Sciatic nerve (tissue), 2 donors: ENCODE data around the gene PWP2. TPM values are rescaled to one million over a fixed set of nuclear protein-coding genes. Genes with fewer than 3 reads are reported as not detected.
"Not testable (repeated sequence)": the region's sequence is repeated elsewhere in the genome, so short reads cannot be mapped to it uniquely, and the experiment has no call there.

Experiments
- ATAC-seq: fragments of 200-7000 bp; cut with Tn5 transposase; one replicate; pipeline ENCODE4 v1.9.1; 2020; ENCODE audit warnings: mild to moderate bottlenecking, moderate library complexity
- DNase-seq: peaks from one replicate; pipeline ENCODE4 v3.0.0-alpha.2; 2020; ENCODE audit warnings: low spot score
- intact Hi-C: fragments of 100-400 bp; cut with DNase I; formaldehyde crosslinking; loops from one replicate; pipeline ENCODE4 v1.14.2; 2022
- total RNA-seq: library from RNA; stranded (reverse); fragmentation: NEBNext Ultra II Directional; extraction: Animal tissue kit (Norgen Biotek cat#: 25700); gene quantifications from one replicate; pipeline ENCODE4 v1.2.1, GENCODE V29; 2021
- donor health status: DM: no; HTN: no; CAD: no.
- donor health status: DM: no; HTN: no; CAD: no.

PWP2 gene
- total RNA-seq, 1 donor from 2014 or later: 6.4 TPM

GRCh38 chr21:44155231-44155993, 48.2 kb downstream of the PWP2 start:
- ATAC-seq, intact Hi-C loops, DNase-seq: not testable (repeated sequence)

GRCh38 chr21:44155994-44156380, 48.8 kb downstream of the PWP2 start:
- intact Hi-C loops, ATAC-seq, DNase-seq: not testable (repeated sequence)

- DNase-seq, ATAC-seq, intact Hi-C loops: not testable (repeated sequence)
Observed at GRCh38 chr21:44157439-44158081, 50.4 kb downstream of the PWP2 start.

GRCh38 chr21:44158082-44158468, 50.9 kb downstream of the PWP2 start:
- DNase-seq, intact Hi-C loops, ATAC-seq: not testable (repeated sequence)

- DNase-seq, intact Hi-C loops: not testable (repeated sequence)
- peak; percentile 44 for ATAC-seq
Observed at GRCh38 chr21:44159349-44160297, 52.4 kb downstream of the PWP2 start.

GRCh38 chr21:44160298-44160672, 53.1 kb downstream of the PWP2 start:
- DNase-seq, intact Hi-C loops: not testable (repeated sequence)
- peak; percentile 56 for ATAC-seq

GRCh38 chr21:44160821-44161220, 53.6 kb downstream of the PWP2 start:
- intact Hi-C loops, DNase-seq: not testable (repeated sequence)
- ATAC-seq: peak; percentile 80

- ATAC-seq, DNase-seq, intact Hi-C loops: not testable (repeated sequence)
Observed at GRCh38 chr21:44163167-44163653, 56.0 kb downstream of the PWP2 start.

- intact Hi-C loops, ATAC-seq, DNase-seq: not testable (repeated sequence)
Observed at GRCh38 chr21:44165933-44166332, 58.7 kb downstream of the PWP2 start.

GRCh38 chr21:44167527-44167926, 60.3 kb downstream of the PWP2 start:
- ATAC-seq, intact Hi-C loops, DNase-seq: not testable (repeated sequence)

- ATAC-seq, DNase-seq, intact Hi-C loops: not testable (repeated sequence)
Observed at GRCh38 chr21:44170326-44170725, 63.1 kb downstream of the PWP2 start.

- peak; percentile 53 for DNase-seq
- intact Hi-C loops: not testable (repeated sequence)
Observed at GRCh38 chr21:44170863-44171262, 63.7 kb downstream of the PWP2 start.

GRCh38 chr21:44171962-44172572, 64.9 kb downstream of the PWP2 start:
- peak; percentile 73 for ATAC-seq
- intact Hi-C loops, DNase-seq: not testable (repeated sequence)

More at GRCh38 chr21:44170863-44171262, 63.7 kb downstream of the PWP2 start:
- ATAC-seq: peak; percentile 69

GRCh38 chr21:44172741-44173140, 65.5 kb downstream of the PWP2 start:
- DNase-seq, intact Hi-C loops: not testable (repeated sequence)
- ATAC-seq: peak; percentile 79

GRCh38 chr21:44175189-44175588, 68.0 kb downstream of the PWP2 start:
- DNase-seq, intact Hi-C loops, ATAC-seq: not testable (repeated sequence)

GRCh38 chr21:44176127-44176526, 68.9 kb downstream of the PWP2 start:
- DNase-seq, intact Hi-C loops: not testable (repeated sequence)

More at GRCh38 chr21:44176127-44176526, 68.9 kb downstream of the PWP2 start:
- ATAC-seq: not testable (repeated sequence)
